Thoracic aorta (tissue), 2 donors: ENCODE data around the gene THBD. TPM values are rescaled to one million over a fixed set of nuclear protein-coding genes. Genes with fewer than 3 reads are reported as not detected.

Experiments used
- ATAC-seq: fragments of 150-250 bp; one replicate; pipeline ENCODE4 v1.8.0; 2017; ENCODE audit warnings: low read depth; ENCODE audit not compliant: insufficient number of reproducible peaks, low FRiP score
- DNase-seq: peaks from one replicate; pipeline ENCODE4 v3.0.0-alpha.2; 2020; ENCODE audit warnings: low spot score
- H3K27ac ChIP-seq, 2 donors: fragments of 200-600 bp; sonication (generic); 1 replicate in 1 of 2; 2 replicates in 1 of 2; pipeline ENCODE4 v1.5.1; 2016; ENCODE audit warnings: mild to moderate bottlenecking in 2 of 2, moderate library complexity in 2 of 2
- H3K27me3 ChIP-seq: fragments of 200-600 bp; sonication (generic); replicated peaks from 2 replicates; pipeline ENCODE4 v1.6.0; 2016; ENCODE audit warnings: mild to moderate bottlenecking; ENCODE audit not compliant: insufficient read depth
- H3K36me3 ChIP-seq: fragments of 200-600 bp; sonication (generic); one replicate; pipeline ENCODE4 v1.5.1; 2016
- H3K4me1 ChIP-seq, 2 donors: fragments of 200-600 bp; sonication (generic); 1 replicate in 1 of 2; 2 replicates in 1 of 2; pipeline versions ENCODE4 v1.5.1 to v1.6.0; 2016; ENCODE audit warnings: low read depth in 2 of 2, mild to moderate bottlenecking in 1 of 2; ENCODE audit not compliant: control insufficient read depth in 1 of 2
- H3K4me3 ChIP-seq: fragments of 200-600 bp; sonication (generic); 2 replicates; pipeline ENCODE4 v1.5.1; 2016; ENCODE audit warnings: mild to moderate bottlenecking
- H3K9me3 ChIP-seq: fragments of 200-600 bp; sonication (generic); 2 replicates; pipeline ENCODE4 v1.5.1; 2016
- CTCF ChIP-seq: fragments of 200-600 bp; sonication (generic); IDR thresholded peaks from one replicate; pipeline ENCODE4 v1.5.1; 2019; ENCODE audit warnings: antibody characterized with exemption
- total RNA-seq, 2 donors: library from RNA; depleted of rRNA; stranded (reverse); fragments of >200 nt; gene quantifications; one replicate each; pipeline versions ENCODE4 v1.1.0 to v1.2.3, GENCODE V29; 2016

THBD gene
- total RNA-seq, 2 donors from 2014 or later: 106 to 266 TPM

DNA sequence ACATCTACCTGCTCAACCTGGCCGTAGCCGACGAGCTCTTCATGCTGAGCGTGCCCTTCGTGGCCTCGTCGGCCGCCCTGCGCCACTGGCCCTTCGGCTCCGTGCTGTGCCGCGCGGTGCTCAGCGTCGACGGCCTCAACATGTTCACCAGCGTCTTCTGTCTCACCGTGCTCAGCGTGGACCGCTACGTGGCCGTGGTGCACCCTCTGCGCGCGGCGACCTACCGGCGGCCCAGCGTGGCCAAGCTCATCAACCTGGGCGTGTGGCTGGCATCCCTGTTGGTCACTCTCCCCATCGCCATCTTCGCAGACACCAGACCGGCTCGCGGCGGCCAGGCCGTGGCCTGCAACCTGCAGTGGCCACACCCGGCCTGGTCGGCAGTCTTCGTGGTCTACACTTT lies 13.7 kb downstream of the THBD start:
- Histone ChIP-seq H3K4me1 (no peaks in the 10 kb centered on the region), H3K27me3 (no peaks in the 10 kb centered on the region), H3K9me3 (no peaks in the 10 kb centered on the region), H3K27ac (no peak overlapping the region), H3K36me3 (no peaks in the 10 kb centered on the region), H3K4me3 (no peak overlapping the region)
- no peak for TF ChIP-seq CTCF
- ATAC-seq: no peak
- DNase-seq: no peak

DNA sequence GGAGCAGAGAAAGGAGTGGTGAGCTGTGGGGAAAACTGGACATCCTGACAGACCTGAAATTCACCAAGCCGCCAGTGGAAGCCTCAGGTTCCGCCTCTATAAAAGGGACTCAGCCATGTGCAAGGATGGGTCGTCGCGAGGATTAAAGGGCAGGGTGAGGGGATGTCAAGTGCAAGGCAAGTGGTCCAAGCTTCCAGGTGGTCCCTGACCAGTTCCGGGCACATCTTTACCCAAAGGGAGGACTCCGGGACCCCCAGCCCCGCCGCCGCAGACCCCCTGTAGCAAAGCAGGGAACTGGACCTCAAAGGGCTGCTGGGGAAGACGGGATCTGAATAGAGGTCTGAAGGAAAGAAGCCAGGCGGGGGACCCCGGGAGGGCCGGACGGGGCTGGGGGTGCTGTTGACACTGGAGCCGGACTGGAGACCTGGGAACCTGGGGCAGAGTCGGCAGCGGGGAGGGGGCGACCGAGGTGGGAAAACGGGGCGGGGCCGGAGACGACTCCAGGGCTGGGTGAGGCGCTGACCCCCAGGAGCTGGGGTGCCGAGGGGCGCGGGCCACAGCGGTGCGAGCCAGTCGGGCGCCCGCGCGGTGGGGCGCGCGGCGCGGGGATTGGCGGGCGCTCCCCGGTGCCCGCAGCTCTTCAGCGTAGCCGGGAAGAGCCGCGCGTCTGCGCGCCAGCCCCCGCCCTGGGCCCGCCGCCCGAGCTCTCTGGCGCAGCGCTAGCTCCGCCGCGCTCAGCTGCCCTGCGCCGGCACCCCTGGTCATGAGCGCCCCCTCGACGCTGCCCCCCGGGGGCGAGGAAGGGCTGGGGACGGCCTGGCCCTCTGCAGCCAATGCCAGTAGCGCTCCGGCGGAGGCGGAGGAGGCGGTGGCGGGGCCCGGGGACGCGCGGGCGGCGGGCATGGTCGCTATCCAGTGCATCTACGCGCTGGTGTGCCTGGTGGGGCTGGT lies 14.5 kb downstream of the THBD start, which contains the start of gene SSTR4:
SSTR4 (plus strand) TSS at position 592 of the 951 bp plus-strand sequence; CDS start at position 764, 172 bp downstream.
- Histone ChIP-seq H3K4me3 (peak within 1 kb of the TSS; percentile 45), H3K9me3 (no peaks in the 10 kb centered on the region), H3K36me3 (no peaks in the 10 kb centered on the region), H3K27ac (no peak within 1 kb of the TSS), H3K27me3 (no peaks in the 10 kb centered on the region), H3K4me1 (no peaks in the 10 kb centered on the region)
- ATAC-seq: no peak
- no peak for DNase-seq
- TF ChIP-seq CTCF: no peak

GRCh38 chr20:23033918-23034317 lies 15.6 kb downstream of the THBD start:
- Histone ChIP-seq H3K4me3 (no peak overlapping the region), H3K27me3 (no peaks in the 10 kb centered on the region), H3K36me3 (no peaks in the 10 kb centered on the region), H3K27ac (no peak overlapping the region), H3K4me1 (no peaks in the 10 kb centered on the region), H3K9me3 (no peaks in the 10 kb centered on the region)
- DNase-seq (no peak), ATAC-seq (no peak)
- no peak for TF ChIP-seq CTCF

- Histone ChIP-seq H3K27me3 (no peaks in the 10 kb centered on the region), H3K4me3 (no peak overlapping the region), H3K9me3 (no peaks in the 10 kb centered on the region), H3K4me1 (no peaks in the 10 kb centered on the region), H3K36me3 (no peaks in the 10 kb centered on the region), H3K27ac (no peak overlapping the region)
- no peak for ATAC-seq
- no peak for DNase-seq
- TF ChIP-seq CTCF: no peak
These were observed 16.8 kb downstream of the THBD start for GRCh38 chr20:23032750-23033078.

- DNase-seq (no peak), ATAC-seq (no peak)
These were observed 17.3 kb downstream of the THBD start for GRCh38 chr20:23032056-23032749.

More at GRCh38 chr20:23032056-23032749, 17.3 kb downstream of the THBD start:
- Histone ChIP-seq H3K9me3 (no peaks in the 10 kb centered on the region), H3K27me3 (no peaks in the 10 kb centered on the region), H3K27ac (no peak overlapping the region), H3K36me3 (no peaks in the 10 kb centered on the region), H3K4me3 (no peak overlapping the region), H3K4me1 (no peaks in the 10 kb centered on the region)
- no peak for TF ChIP-seq CTCF
